GM21447 (cell line): ENCODE data around the gene BHLHE40.

Source experiments
- ATAC-seq: cut with Tn5 transposase; IDR thresholded peaks from one replicate; pipeline ENCODE4 v1.9.1; 2021; ENCODE audit not compliant: unreplicated experiment

The BHLHE40 gene

GRCh38 chr3:4979428-4980228, at the start of gene BHLHE40:
BHLHE40 (plus strand) TSS chr3:4979437; CDS start chr3:4979719, 282 bp downstream.
- no peak for ATAC-seq

GRCh38 chr3:4930501-4930900, 48.7 kb upstream of the BHLHE40 start:
- ATAC-seq: no peak

DNA sequence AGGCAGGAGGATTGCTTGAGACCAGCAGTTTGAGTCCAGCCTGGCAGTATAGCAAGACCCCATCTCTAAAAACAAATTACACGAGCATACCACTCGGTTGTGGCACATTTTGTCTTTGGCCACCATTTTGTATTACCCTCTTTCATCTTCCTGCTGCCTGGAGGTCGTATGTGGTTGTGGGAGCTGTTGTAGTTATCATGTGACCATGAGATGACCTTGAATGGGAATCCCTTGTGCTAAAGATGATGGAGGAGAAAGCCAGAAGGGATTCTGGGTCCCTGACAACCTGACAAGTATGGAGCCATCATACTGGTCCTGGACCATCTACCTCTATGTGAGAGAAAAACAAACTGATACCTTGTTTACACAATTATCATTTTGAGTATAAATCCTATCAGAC, 45.2 kb upstream of the BHLHE40 start:
- ATAC-seq: no peak

DNA sequence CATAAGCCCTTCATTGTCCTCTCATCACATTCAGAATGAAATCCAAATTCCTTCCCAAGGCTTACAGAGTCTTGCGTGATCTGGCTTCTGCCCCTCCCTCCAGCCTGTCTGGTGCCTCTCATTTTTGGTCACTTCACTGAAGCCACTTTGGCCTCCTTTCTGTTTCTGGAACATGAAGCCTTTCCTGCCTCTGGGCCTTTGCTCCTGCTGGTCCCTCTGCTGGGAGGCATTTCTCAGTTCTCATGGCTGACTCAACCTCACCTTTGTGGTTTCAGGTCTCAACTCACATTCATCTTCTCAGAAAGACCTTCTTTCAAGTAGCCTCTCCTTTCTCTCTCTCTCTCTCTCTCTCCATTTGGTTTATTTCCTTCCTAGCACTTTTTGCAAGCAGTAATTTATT, 43.9 kb upstream of the BHLHE40 start:
- ATAC-seq: no peak

GRCh38 chr3:4936982-4937614, 42.1 kb upstream of the BHLHE40 start:
- no peak for ATAC-seq

DNA sequence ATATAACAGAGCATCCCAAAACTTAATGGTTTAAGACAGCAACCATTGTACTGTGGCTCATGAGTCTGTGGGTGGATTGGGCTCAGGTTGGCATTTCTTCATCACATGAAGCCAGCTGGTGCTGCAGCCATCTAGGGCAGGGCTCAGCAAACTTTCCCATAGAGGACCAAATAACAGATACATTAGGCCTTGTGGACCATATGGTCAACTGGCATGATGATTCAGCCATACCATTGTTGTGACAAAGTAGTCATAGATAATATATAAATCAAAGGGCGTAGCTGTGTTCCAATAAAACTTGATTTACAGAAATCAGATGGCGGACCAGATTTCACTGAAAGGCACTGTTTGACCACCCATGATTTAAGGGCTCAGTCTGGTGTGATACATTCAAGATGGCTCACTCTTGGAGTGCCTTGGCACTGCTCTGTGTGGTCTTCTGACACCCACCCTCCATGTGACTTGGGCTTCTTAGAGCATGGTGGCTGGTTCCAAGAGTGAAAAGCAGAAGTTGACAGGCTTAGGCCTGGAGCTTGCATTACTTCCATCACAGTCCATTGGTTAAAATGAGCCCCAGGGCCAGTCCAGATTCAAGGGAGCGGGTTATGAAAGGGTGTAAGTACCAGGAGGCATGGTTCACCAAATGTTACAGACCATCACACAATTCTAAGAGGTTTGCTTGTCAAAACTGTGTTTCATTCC, 40.8 kb upstream of the BHLHE40 start:
- ATAC-seq: no peak

DNA sequence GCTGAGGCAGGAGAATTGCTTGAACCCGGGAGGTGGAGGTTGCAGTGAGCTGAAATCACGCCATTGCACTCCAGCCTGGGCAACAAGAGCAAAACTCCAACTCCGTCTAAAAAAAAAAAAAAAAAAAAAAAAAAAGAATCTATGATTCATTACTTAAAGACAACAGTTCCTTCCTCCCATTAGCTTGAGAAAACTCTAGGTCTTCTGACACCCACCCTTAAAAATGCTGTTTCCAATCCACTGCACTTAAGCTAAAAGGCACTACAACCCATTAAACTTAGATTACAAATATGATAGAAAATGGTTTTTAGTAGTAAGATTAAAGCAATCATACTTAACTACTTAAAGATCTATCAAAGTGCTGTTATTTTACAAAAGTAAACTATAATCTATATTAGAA, 40.0 kb upstream of the BHLHE40 start:
- ATAC-seq: no peak

GRCh38 chr3:4940985-4941384, 38.3 kb upstream of the BHLHE40 start:
- ATAC-seq: no peak

DNA sequence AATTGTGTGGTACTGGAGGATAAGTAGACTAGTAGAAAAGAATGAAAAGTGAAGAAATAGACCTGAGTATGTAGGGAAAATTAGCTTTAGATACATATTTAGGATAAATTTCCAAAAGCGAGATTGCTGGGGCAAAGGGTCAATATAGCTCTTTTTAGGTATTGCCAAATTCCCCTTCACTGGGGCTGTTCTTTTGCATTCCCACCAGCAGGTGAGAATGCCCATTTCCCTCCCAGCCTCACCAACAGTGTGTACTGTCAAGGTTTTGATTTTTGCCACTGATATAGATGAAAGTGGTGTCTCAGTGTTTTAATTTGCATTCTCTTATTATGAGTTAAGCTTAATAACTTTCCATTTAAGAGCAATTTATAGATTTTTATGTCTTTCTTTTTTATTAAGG, 35.7 kb upstream of the BHLHE40 start:
- ATAC-seq: no peak

- ATAC-seq: no peak
Observed at GRCh38 chr3:4945324-4945723, 33.9 kb upstream of the BHLHE40 start.

DNA sequence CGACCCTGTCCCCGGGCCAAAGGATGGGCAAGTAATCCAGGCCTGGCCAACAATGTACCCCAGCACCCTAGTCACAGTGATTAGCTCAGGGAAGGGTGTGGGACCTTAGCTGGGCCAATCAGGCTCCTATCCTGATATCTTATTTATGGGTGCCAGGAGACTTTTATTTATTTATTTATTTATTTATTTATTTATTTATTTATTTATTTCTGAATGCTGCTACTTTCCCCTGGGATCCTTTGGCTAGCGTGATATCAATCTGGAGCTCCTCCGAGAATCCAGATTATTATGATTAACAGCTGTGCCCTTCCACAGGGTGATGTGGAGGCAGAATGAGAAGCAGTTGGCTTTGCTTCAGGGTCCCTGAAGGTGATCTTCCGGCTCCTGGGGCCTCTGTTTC, 32.2 kb upstream of the BHLHE40 start:
- ATAC-seq: no peak

- ATAC-seq: no peak
Observed at GRCh38 chr3:4948395-4948794, 30.8 kb upstream of the BHLHE40 start.

- ATAC-seq: no peak
Observed at GRCh38 chr3:4949004-4949403, 30.2 kb upstream of the BHLHE40 start.

GRCh38 chr3:4949659-4950058, 29.6 kb upstream of the BHLHE40 start:
- no peak for ATAC-seq

DNA sequence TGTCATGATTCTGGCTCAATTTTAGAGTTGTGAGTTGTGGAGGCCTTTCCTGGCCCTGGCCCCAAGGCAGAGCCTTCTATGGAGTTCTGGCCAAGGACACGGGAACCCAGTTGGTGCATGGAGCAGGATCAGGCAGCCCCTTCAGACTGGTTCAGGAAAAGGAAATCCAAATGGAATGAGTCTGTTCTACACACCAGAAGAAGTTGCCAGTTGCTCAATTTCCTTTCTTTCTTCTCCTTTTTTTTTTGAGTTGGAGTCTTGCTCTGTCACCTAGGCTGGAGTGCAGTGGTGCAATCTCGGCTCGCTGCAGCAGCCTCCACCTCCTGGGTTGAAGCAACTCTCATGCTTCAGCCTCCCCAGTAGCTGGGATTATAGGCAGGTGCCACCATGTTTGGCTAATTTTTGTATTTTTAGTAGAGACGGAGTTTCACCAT, 28.9 kb upstream of the BHLHE40 start:
- ATAC-seq: no peak

DNA sequence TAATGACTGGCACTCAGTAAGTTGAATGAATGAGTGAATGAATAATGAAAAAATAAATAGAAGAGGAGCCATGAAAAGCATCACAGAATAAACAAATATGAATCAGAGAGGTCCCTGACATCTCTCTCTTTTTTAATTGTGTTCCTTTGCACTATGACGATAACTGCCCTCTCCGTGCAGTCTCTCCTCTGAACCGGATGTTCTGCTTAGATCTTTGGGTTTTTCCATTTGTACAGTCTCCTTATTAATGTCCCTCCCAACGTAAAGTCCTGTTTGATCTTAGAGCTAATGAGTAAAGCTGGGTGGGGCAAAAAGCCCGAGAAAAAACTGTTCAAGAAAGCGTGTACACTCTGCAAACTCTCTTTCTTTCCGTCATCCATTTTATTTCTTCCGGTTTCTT, 28.3 kb upstream of the BHLHE40 start:
- no peak for ATAC-seq

GRCh38 chr3:4953119-4953518, 26.1 kb upstream of the BHLHE40 start:
- ATAC-seq: no peak

DNA sequence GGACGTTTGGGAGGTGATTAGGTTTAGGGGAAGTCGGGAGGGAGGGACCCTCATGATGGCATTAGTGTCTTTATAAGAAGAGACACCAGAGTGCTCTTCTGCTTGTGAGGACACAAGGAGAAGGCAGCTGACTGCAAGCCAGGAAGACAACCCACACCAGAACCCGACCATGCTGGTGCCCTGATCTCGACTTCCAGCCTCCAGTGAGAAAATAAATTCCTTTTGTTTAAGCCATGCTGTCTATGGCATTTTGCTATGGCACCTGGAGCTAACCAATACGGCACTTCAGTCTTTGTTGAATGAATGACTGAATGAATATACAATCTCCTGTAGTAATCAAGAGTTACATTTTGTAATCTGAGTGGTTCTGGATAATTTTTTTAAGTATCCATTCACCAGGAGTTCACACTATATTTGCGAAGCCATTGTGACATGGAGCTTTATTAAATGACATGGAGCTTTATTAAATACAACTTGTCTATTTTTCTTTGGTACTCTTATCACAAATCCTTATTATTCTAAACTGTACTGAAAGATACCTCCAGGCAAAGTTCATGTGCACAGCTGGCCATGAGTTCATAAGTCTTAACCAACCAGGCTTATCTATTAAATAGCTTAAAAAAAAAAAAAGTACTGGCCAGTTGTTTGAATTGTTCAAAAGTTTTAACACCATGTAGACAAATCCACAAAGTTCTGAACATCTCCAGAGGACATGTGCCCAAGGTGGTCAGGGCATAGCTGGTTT, 24.8 kb upstream of the BHLHE40 start:
- ATAC-seq: no peak

- no peak for ATAC-seq
Observed at GRCh38 chr3:4956099-4956498, 23.1 kb upstream of the BHLHE40 start.

DNA sequence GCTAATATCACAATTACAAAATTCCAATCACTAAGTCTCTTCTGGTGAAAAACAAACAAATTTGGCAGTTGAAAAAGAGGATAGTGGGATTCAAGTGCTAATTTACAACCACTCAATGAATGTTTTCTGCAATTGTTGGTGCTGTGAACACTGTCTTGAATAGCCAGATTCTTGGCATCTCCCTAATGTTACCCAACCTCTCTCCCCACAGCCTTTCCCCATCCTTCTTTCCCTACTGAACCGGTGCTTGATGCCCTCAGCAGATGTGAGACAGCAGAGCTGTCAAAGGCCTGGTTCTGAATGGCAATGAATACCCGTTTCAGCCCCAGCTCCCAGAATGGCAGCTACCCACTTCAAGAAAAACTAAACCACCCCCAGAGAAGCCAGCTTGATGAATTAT, 22.5 kb upstream of the BHLHE40 start:
- ATAC-seq: no peak

DNA sequence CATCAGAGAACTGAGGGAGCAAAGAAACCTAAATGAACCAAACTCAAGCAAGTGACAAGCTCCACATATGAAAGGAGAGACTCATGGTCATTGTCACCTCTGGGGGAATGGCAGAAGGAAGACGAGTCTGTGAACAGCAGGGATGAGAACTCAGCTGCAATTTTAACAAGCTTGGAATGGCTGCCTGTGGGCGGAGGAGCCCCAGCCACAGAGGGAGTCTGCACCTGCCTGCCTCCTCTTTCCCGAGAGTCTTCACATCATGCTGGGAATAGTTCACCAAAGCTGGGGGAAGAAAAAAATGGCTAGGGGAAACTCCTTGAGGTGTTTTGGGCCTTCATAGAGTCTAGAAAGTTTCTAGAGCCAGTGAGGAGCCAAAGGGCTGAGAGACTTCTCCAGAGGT, 21.3 kb upstream of the BHLHE40 start:
- no peak for ATAC-seq
